IMR-90 (cell line): ENCODE results near the gene GBP3. TPM values are rescaled to one million over a fixed set of nuclear protein-coding genes. Genes with fewer than 3 reads are reported as not detected.

Experiments used
- ATAC-seq: fragments of 200-7000 bp; cut with Tn5 transposase; 2 replicates; pipeline ENCODE4 v1.9.1; 2020; ENCODE audit warnings: low read depth, mild to moderate bottlenecking, moderate library complexity
- BruUV-seq: library from RNA; stranded (reverse); fragments of 400-500 nt; replicated peaks from 2 replicates; lab custom pipeline; 2021; lab: Mats Ljungman, UMichigan
- CTCF ChIA-PET: fragments of 300-600 bp; formaldehyde crosslinking; extraction: SDS; loops from one replicate; lab custom pipeline; 2021; ENCODE audit warnings: antibody characterized with exemption; lab: Yijun Ruan, JAX
- POLR2A ChIA-PET: fragments of 300-600 bp; sonication (Branson Sonifier 250); formaldehyde crosslinking; loops from one replicate; lab custom pipeline; 2022; ENCODE audit warnings: antibody characterized with exemption; ENCODE audit not compliant: unreplicated experiment; lab: Charles Lee
- DNase-seq: peaks from one replicate; pipeline ENCODE4 v3.0.0; 2013
- H2AFZ ChIP-seq: replicated peaks from 2 replicates; pipeline ENCODE3; 2013; ENCODE audit warnings: low read length, mild to moderate bottlenecking; ENCODE audit not compliant: poor library complexity
- H2AK5ac ChIP-seq: 2 replicates; pipeline ENCODE4 v1.6.1; 2013; ENCODE audit warnings: low read depth, low read length, inconsistent platforms
- H2AK9ac ChIP-seq: replicated peaks from 2 replicates; pipeline ENCODE3; 2013; ENCODE audit warnings: mild to moderate bottlenecking, low read depth, low read length, moderate library complexity; ENCODE audit not compliant: poor library complexity
- H2BK120ac ChIP-seq: 2 replicates; pipeline ENCODE4 v1.6.1; 2013; ENCODE audit warnings: low read depth, low read length, inconsistent platforms
- H2BK15ac ChIP-seq: 3 replicates; pipeline ENCODE4 v1.6.1; 2013; ENCODE audit warnings: low read depth, low read length, inconsistent platforms
- H2BK20ac ChIP-seq: 2 replicates; pipeline ENCODE4 v1.6.1; 2013; ENCODE audit warnings: low read depth, mild to moderate bottlenecking, inconsistent platforms, low read length, moderate library complexity
- H2BK5ac ChIP-seq: 2 replicates; pipeline ENCODE4 v1.6.1; 2013; ENCODE audit warnings: mild to moderate bottlenecking, low read depth, low read length, inconsistent platforms; ENCODE audit not compliant: poor library complexity, severe bottlenecking
- H3K14ac ChIP-seq: replicated peaks from 2 replicates; pipeline ENCODE4 v1.6.1; 2013; ENCODE audit warnings: low read depth, low read length, inconsistent platforms
- H3K18ac ChIP-seq: 2 replicates; pipeline ENCODE4 v1.6.1; 2013; ENCODE audit warnings: low read depth, low read length, control low read depth
- H3K23ac ChIP-seq: 2 replicates; pipeline ENCODE4 v1.6.1; 2013; ENCODE audit warnings: low read depth, low read length, inconsistent platforms
- H3K27ac ChIP-seq: 2 replicates; pipeline ENCODE4 v1.5.1; 2013; ENCODE audit warnings: mild to moderate bottlenecking, control low read depth, low read length; ENCODE audit not compliant: insufficient read depth
- H3K27me3 ChIP-seq: 2 replicates; pipeline ENCODE4 v1.6.1; 2013; ENCODE audit warnings: low read length; ENCODE audit not compliant: control insufficient read depth, insufficient read depth
- H3K36me3 ChIP-seq: 2 replicates; pipeline ENCODE4 v1.6.1; 2013; ENCODE audit warnings: low read length, mixed read lengths; ENCODE audit not compliant: control insufficient read depth, insufficient read depth
- H3K4ac ChIP-seq: 2 replicates; pipeline ENCODE4 v1.6.1; 2013; ENCODE audit warnings: low read depth, low read length, inconsistent platforms
- H3K4me1 ChIP-seq: 2 replicates; pipeline ENCODE4 v1.6.1; 2013; ENCODE audit warnings: low read length, mixed read lengths; ENCODE audit not compliant: control insufficient read depth, insufficient read depth
- H3K4me2 ChIP-seq: 2 replicates; pipeline ENCODE4 v1.6.1; 2013; ENCODE audit warnings: low read depth, mild to moderate bottlenecking, control low read depth, low read length, moderate library complexity
- H3K4me3 ChIP-seq: 2 replicates; pipeline ENCODE4 v1.5.1; 2013; ENCODE audit warnings: low read depth, mild to moderate bottlenecking, control low read depth, low read length, moderate library complexity; ENCODE audit not compliant: insufficient read depth
- H3K56ac ChIP-seq: 2 replicates; pipeline ENCODE4 v1.6.1; 2013; ENCODE audit warnings: low read length, inconsistent platforms; ENCODE audit not compliant: insufficient read depth; ENCODE audit errors: extremely low read depth
- H3K79me1 ChIP-seq, 2 experiments: 2 replicates each; pipeline ENCODE4 v1.6.1; 2013; ENCODE audit warnings: low read length in 2 of 2, inconsistent platforms in 1 of 2, low read depth in 1 of 2
- H3K9ac ChIP-seq: 2 replicates; pipeline ENCODE4 v1.6.1; 2013; ENCODE audit warnings: low read depth, low read length, control low read depth
- H3K9me1 ChIP-seq: 2 replicates; pipeline ENCODE4 v1.6.1; 2013; ENCODE audit warnings: low read length, inconsistent platforms; ENCODE audit not compliant: insufficient read depth
- H3K9me3 ChIP-seq: 2 replicates; pipeline ENCODE4 v1.6.1; 2013; ENCODE audit warnings: low read length; ENCODE audit not compliant: control insufficient read depth, insufficient read depth
- H4K20me1 ChIP-seq: 2 replicates; pipeline ENCODE4 v1.6.1; 2013; ENCODE audit warnings: low read length, inconsistent platforms; ENCODE audit not compliant: insufficient read depth
- H4K5ac ChIP-seq: 2 replicates; pipeline ENCODE4 v1.6.1; 2013; ENCODE audit warnings: mild to moderate bottlenecking, low read depth, low read length, control low read depth
- H4K8ac ChIP-seq, 2 experiments: 2 replicates each; pipeline ENCODE4 v1.6.1; 2013; ENCODE audit warnings: low read depth in 2 of 2, low read length in 2 of 2, control low read depth in 1 of 2, inconsistent platforms in 1 of 2
- H4K91ac ChIP-seq: 2 replicates; pipeline ENCODE4 v1.6.1; 2013; ENCODE audit warnings: low read depth, low read length, inconsistent platforms; ENCODE audit not compliant: insufficient read depth
- NFE2L2 ChIP-seq: fragments of 150-350 bp; IDR thresholded peaks from 2 replicates; pipeline ENCODE4 v1.6.1; 2016; ENCODE audit warnings: low read depth, mild to moderate bottlenecking, low read length
- RFX5 ChIP-seq: IDR thresholded peaks from 2 replicates; pipeline ENCODE4 v1.8.0; 2012; ENCODE audit warnings: low read depth, mild to moderate bottlenecking, low read length, moderate library complexity
- WGBS, 2 experiments: methylation state at CpG; one replicate each; pipeline versions ENCODE4 v1.1.5 to v1.1.7; 2013; ENCODE audit warnings: missing lambda C conversion rate in 2 of 2; ENCODE audit not compliant: insufficient read length in 1 of 2; ENCODE audit errors: extremely low coverage in 2 of 2; 5-methylcytosine and 5-hydroxymethylcytosine counted together
- dilution Hi-C: fragments of 300-500 bp; cut with HindIII; formaldehyde crosslinking; loops from one replicate; pipeline ENCODE4 v1.14.3; 2018; ENCODE audit warnings: low sequenced_read_pairs; ENCODE audit not compliant: unreplicated experiment
- in situ Hi-C: fragments of 300-500 bp; cut with MboI; formaldehyde crosslinking; loops from 3 replicates; pipeline ENCODE4 v1.14.3; 2019; ENCODE audit warnings: low sequenced_read_pairs, inconsistent platforms, mixed read lengths
- intact Hi-C: fragments of 100-400 bp; cut with micrococcal nuclease; formaldehyde crosslinking; loops from 2 replicates; pipeline ENCODE4 v1.10.0; 2022
- polyA plus RNA-seq, 3 experiments: library from polyadenylated mRNA; depleted of rRNA; stranded (reverse); fragments of >200 nt; gene quantifications; 2 replicates each; pipeline ENCODE4 v1.2.3, GENCODE V29; 2012; ENCODE audit warnings: low replicate concordance in 1 of 3
- total RNA-seq: library from RNA; depleted of rRNA; stranded (reverse); fragments of >200 nt; gene quantifications from 2 replicates; pipeline ENCODE4 v1.2.3, GENCODE V29; 2012
- TF ChIP-seq, protein P1 (sequence below): conservative IDR thresholded peaks from 2 replicates; pipeline ENCODE4 v1.5.1; 2012; ENCODE audit warnings: mild to moderate bottlenecking, low read depth, low read length, improper control_type of control experiment

GBP3 gene
- total and polyA plus RNA-seq, 2 of the 4 experiments (the other 2 are of a cell fraction): 21.9 to 50.0 TPM

DNA sequence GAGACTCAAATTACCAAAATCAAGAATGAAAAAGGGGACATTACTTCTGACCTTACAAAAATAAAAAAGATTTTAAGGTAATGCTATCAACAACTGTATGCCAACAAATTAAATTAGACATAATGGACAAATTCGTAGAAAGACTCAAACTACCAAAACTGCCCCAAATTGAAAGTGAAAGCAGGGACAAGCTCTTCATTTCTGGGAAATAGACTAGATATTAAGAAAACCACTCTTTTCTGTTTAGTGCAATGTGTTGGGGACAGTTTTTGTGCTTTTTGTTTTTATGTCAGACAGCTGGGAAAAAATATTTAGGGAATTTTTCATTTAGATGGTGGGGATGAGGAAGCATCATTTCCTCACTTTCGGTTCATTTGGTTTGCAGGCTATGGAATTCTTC lies 47.3 kb upstream of the GBP3 start:
- Histone ChIP-seq H3K9me3 (no peaks in the 10 kb centered on the region), H4K91ac (no peak overlapping the region), H4K8ac (no peak overlapping the region), H3K79me1 (no peaks in the 10 kb centered on the region; a peak in 1 of 4 replicates), H3K56ac (no peak overlapping the region), H2AK9ac (no peak overlapping the region), H2BK5ac (no peak overlapping the region), H3K14ac (no peak overlapping the region), H3K4me1 (peaks cover 2% of the 10 kb centered on the region), H3K4ac (no peak overlapping the region), H3K27ac (no peak overlapping the region), H3K27me3 (0 out of 2 replicates have a peak, but pooled peaks cover 1% of the 10 kb centered on the region), H3K9me1 (no peaks in the 10 kb centered on the region), H2BK120ac (no peak overlapping the region), H2AK5ac (no peak overlapping the region), H3K9ac (no peak overlapping the region), H3K4me2 (peak overlapping the region; percentile 79), H2BK20ac (no peak overlapping the region), H4K20me1 (no peaks in the 10 kb centered on the region), H2BK15ac (no peak overlapping the region), H2AFZ (no peak overlapping the region), H3K23ac (no peak overlapping the region), H3K4me3 (no peak overlapping the region), H3K36me3 (no peaks in the 10 kb centered on the region), H3K18ac (no peak overlapping the region; the same call in 1 of the 2 replicates), H4K5ac (no peak overlapping the region)
- no TSS peak for BruUV-seq
- in situ Hi-C loops (no loop called here), intact Hi-C loops (no loop called here), dilution Hi-C loops (no loop called here)
- ChIA-PET POLR2A (no interaction called here), CTCF (interaction anchor here (1.8 to 3.2 kb wide), 2 partner anchors 16 to 289 kb away, joined by 7 to 11 read pairs; no protein-coding TSS in a partner anchor)
- TF ChIP-seq, protein P1, sequence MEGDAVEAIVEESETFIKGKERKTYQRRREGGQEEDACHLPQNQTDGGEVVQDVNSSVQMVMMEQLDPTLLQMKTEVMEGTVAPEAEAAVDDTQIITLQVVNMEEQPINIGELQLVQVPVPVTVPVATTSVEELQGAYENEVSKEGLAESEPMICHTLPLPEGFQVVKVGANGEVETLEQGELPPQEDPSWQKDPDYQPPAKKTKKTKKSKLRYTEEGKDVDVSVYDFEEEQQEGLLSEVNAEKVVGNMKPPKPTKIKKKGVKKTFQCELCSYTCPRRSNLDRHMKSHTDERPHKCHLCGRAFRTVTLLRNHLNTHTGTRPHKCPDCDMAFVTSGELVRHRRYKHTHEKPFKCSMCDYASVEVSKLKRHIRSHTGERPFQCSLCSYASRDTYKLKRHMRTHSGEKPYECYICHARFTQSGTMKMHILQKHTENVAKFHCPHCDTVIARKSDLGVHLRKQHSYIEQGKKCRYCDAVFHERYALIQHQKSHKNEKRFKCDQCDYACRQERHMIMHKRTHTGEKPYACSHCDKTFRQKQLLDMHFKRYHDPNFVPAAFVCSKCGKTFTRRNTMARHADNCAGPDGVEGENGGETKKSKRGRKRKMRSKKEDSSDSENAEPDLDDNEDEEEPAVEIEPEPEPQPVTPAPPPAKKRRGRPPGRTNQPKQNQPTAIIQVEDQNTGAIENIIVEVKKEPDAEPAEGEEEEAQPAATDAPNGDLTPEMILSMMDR: no peak
- no peak for TF ChIP-seq RFX5
- no peak for TF ChIP-seq NFE2L2
- ATAC-seq: no peak
- no peak for DNase-seq
- no CpG with 5 or more reads among the region's 2 CpGs for WGBS, 2 experiments
